WTC11 (cell line): ENCODE measurements around the gene RPRM. TPM values are rescaled to one million over a fixed set of nuclear protein-coding genes. Genes with fewer than 3 reads are reported as not detected.

Experiments used
- ATAC-seq: fragments of 200-7000 bp; cut with Tn5 transposase; 2 replicates; pipeline ENCODE4 v1.10.0; 2021; ENCODE audit warnings: mild to moderate bottlenecking, moderate library complexity
- CTCF ChIA-PET: fragments of 300-600 bp; sonication (Branson Sonifier 250); formaldehyde crosslinking; loops from one replicate; lab custom pipeline; 2021; ENCODE audit warnings: antibody characterized with exemption; lab: Charles Lee
- POLR2A ChIA-PET: fragments of 350-600 bp; sonication (Branson Sonifier 250); formaldehyde crosslinking; loops from one replicate; lab custom pipeline; 2021; ENCODE audit warnings: antibody characterized with exemption; lab: Charles Lee
- DNase-seq: peaks from one replicate; pipeline ENCODE4 v3.0.0; 2021; ENCODE audit warnings: low spot score
- H3K27ac Mint-ChIP-seq: 2 replicates; pipeline ENCODE4 v1.8.0; 2021; ENCODE audit warnings: mixed read lengths
- H3K27me3 Mint-ChIP-seq: 2 replicates; pipeline ENCODE4 v1.8.0; 2021; ENCODE audit warnings: low read depth, mild to moderate bottlenecking, moderate library complexity, mixed read lengths
- H3K36me3 Mint-ChIP-seq: 2 replicates; pipeline ENCODE4 v1.8.0; 2021; ENCODE audit warnings: mixed read lengths
- H3K4me1 Mint-ChIP-seq: 2 replicates; pipeline ENCODE4 v1.8.0; 2022; ENCODE audit warnings: mixed read lengths
- H3K4me3 Mint-ChIP-seq: 2 replicates; pipeline ENCODE4 v1.8.0; 2021; ENCODE audit warnings: mild to moderate bottlenecking, moderate library complexity, mixed read lengths
- H3K9me3 Mint-ChIP-seq: 2 replicates; pipeline ENCODE4 v1.8.0; 2021; ENCODE audit warnings: mixed read lengths
- ATF2 ChIP-seq: sonication (generic); formaldehyde crosslinking; IDR thresholded peaks from 2 replicates; pipeline ENCODE4 v1.8.1; 2022; ENCODE audit warnings: low read depth, missing genetic modification reagents, borderline replicate concordance
- CTCF ChIP-seq: fragments of 200-600 bp; IDR thresholded peaks from 2 replicates; pipeline ENCODE4 v1.8.0; 2022; ENCODE audit warnings: antibody characterized with exemption
- ETV6 ChIP-seq: sonication (generic); formaldehyde crosslinking; IDR thresholded peaks from 2 replicates; pipeline ENCODE4 v1.8.1; 2022; ENCODE audit warnings: mild to moderate bottlenecking, missing genetic modification reagents
- FOXK1 ChIP-seq: sonication (generic); formaldehyde crosslinking; IDR thresholded peaks from 2 replicates; pipeline ENCODE4 v1.8.0; 2022; ENCODE audit warnings: mild to moderate bottlenecking, moderate library complexity, missing genetic modification reagents
- GRHL2 ChIP-seq: fragments of 250-450 bp; sonication (Bioruptor Pico); IDR thresholded peaks from 2 replicates; pipeline ENCODE4 v1.8.0; 2022; ENCODE audit warnings: mild to moderate bottlenecking, moderate library complexity; ENCODE audit not compliant: insufficient replicate concordance, severe bottlenecking
- MYBL2 ChIP-seq: sonication (generic); formaldehyde crosslinking; IDR thresholded peaks from 2 replicates; pipeline ENCODE4 v1.8.1; 2023; ENCODE audit warnings: mild to moderate bottlenecking, moderate library complexity, missing genetic modification reagents
- PRRX2 ChIP-seq: fragments of 250-450 bp; sonication (Bioruptor Pico); IDR thresholded peaks from 2 replicates; pipeline ENCODE4 v1.8.0; 2021; ENCODE audit warnings: mild to moderate bottlenecking
- RELA ChIP-seq: sonication (generic); formaldehyde crosslinking; IDR thresholded peaks from 2 replicates; pipeline ENCODE4 v1.8.1; 2022; ENCODE audit warnings: missing genetic modification reagents, mild to moderate bottlenecking, borderline replicate concordance
- SOX15 ChIP-seq: fragments of 250-450 bp; sonication (Bioruptor Pico); IDR thresholded peaks from 2 replicates; pipeline ENCODE4 v1.9.0; 2021; ENCODE audit warnings: mild to moderate bottlenecking
- SP1 ChIP-seq: sonication (generic); formaldehyde crosslinking; conservative IDR thresholded peaks from 2 replicates; pipeline ENCODE4 v1.8.1; 2022; ENCODE audit warnings: missing genetic modification reagents
- TEAD1 ChIP-seq: sonication (generic); formaldehyde crosslinking; IDR thresholded peaks from 2 replicates; pipeline ENCODE4 v1.8.0; 2022; ENCODE audit warnings: mild to moderate bottlenecking, missing genetic modification reagents
- ZNF281 ChIP-seq: sonication (generic); formaldehyde crosslinking; IDR thresholded peaks from 2 replicates; pipeline ENCODE4 v1.8.0; 2023; ENCODE audit warnings: mild to moderate bottlenecking, missing genetic modification reagents
- ZNF423 ChIP-seq: fragments of 250-450 bp; sonication (Bioruptor Pico); IDR thresholded peaks from 2 replicates; pipeline ENCODE4 v2.1.2; 2022; ENCODE audit warnings: mild to moderate bottlenecking, moderate library complexity
- total RNA-seq: library from RNA; stranded (reverse); gene quantifications from 3 replicates; pipeline ENCODE4 v1.2.3, GENCODE V29; 2021

RPRM gene
- total RNA-seq, 1 experiment from 2014 or later, result 28.1 TPM

DNA sequence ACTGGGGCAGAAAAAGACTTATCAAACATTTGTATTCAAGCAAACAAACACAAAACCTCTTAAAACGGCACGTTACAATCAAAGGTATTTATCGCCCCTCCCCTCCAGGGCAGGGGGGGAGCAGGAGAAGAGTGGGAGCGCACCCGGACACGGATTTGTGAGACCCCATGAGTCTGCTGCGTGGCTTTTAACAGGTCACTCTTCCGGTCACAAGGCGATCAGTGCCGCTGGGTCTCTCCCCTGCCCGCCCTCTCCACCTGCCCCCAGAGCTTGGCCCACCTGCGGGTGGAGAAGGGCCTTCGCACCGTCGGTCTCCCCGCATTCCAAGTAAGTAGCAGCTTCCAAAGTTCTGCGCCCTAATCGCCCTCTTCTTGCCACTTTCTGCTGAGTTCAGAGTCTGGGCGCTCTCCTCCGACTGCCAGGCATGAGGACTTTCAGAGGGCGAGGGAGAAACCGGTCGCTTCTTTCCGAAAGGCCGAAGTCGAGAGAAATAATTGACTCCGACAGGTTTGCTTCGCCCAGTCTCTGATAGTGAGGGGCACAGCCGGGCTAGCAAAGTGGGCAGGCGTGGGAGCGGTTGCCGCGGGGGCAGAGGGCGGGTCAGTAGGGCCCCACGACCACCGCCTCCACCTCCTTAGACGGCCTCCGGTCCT lies 800 bp downstream of the RPRM start (continued):
- TF ChIP-seq MYBL2 (CRISPR knock-in tag) (no peak), SP1 (0 out of 2 replicates have a peak, but pooled peaks have one; percentile 16), ATF2 (CRISPR knock-in tag) (peak; percentile 4; the same call in 1 of the 2 replicates), PRRX2 (no peak), TEAD1 (CRISPR knock-in tag) (peak; percentile 61; the same call in 1 of the 2 replicates)

- Mint-ChIP-seq H3K9me3 (no peaks in the 10 kb centered on the region), H3K4me3 (peak overlapping the region; percentile 79), H3K36me3 (no peaks in the 10 kb centered on the region), H3K27ac (peak overlapping the region; percentile 87), H3K4me1 (peaks cover 54% of the 10 kb centered on the region), H3K27me3 (no peaks in the 10 kb centered on the region)
- POLR2A ChIA-PET, result interaction anchor here (0.6 kb wide), 1 partner anchor 640 kb away, joined by 3 read pairs; no protein-coding TSS in a partner anchor
- ATAC-seq (peak; percentile 9), DNase-seq (peak; percentile 62)
- CTCF ChIA-PET, result interaction anchor here (0.8 to 1.9 kb wide), 3 partner anchors 8 to 551 kb away, joined by 3 to 8 read pairs (median 4); no protein-coding TSS in a partner anchor
- TF ChIP-seq TEAD1 (CRISPR knock-in tag) (0 out of 2 replicates have a peak, but pooled peaks have one; percentile 33), ZNF281 (CRISPR knock-in tag) (no peak), FOXK1 (CRISPR knock-in tag) (no peak), RELA (CRISPR knock-in tag) (no peak), ETV6 (CRISPR knock-in tag) (peak; percentile 45; the same call in 1 of the 2 replicates), ZNF423 (CRISPR knock-in tag) (peak; percentile 100), SOX15 (CRISPR knock-in tag) (no peak)
Measured at GRCh38 chr2:153476816-153477635, 1.5 kb downstream of the RPRM start.

GRCh38 chr2:153476491-153476815 lies 2.1 kb downstream of the RPRM start:
- Mint-ChIP-seq H3K27ac (no peak overlapping the region), H3K36me3 (no peaks in the 10 kb centered on the region), H3K4me1 (peaks cover 58% of the 10 kb centered on the region), H3K27me3 (no peaks in the 10 kb centered on the region), H3K4me3 (peak overlapping the region; percentile 79), H3K9me3 (no peaks in the 10 kb centered on the region)
- CTCF ChIA-PET, result interaction anchor here (1.5 kb wide), 1 partner anchor 21 kb away, joined by 3 read pairs; no protein-coding TSS in a partner anchor
- ATAC-seq, result peak; percentile 11
- no peak for DNase-seq
- TF ChIP-seq CTCF (no peak), GRHL2 (CRISPR knock-in tag) (no peak), TEAD1 (CRISPR knock-in tag) (no peak)
- POLR2A ChIA-PET, result no interaction called here
